CD14-positive monocyte (primary cell): ENCODE data around the gene OR1D5. TPM values are rescaled to one million over a fixed set of nuclear protein-coding genes. Genes with fewer than 3 reads are reported as not detected.

Experiments
- DNase-seq, 3 donors: peaks; one replicate each; pipeline ENCODE4 v3.0.0-alpha.2; 2011 to 2022
- H2AFZ ChIP-seq: 2 replicates; pipeline ENCODE4 v1.6.0; 2012; ENCODE audit warnings: mild to moderate bottlenecking, low read depth, low read length, inconsistent platforms; ENCODE audit not compliant: insufficient read depth, poor library complexity, severe bottlenecking
- H3K27ac ChIP-seq, 2 donors: 1 replicate in 1 of 2; 2 replicates in 1 of 2; pipeline ENCODE4 v1.5.1; 2012 to 2013; ENCODE audit warnings: low read length in 2 of 2, control low read depth in 1 of 2, inconsistent platforms in 1 of 2, low read depth in 1 of 2, mild to moderate bottlenecking in 1 of 2
- H3K27me3 ChIP-seq, 2 donors: one replicate each; pipeline versions ENCODE4 v1.6.0 to v1.6.1; 2011 to 2013; ENCODE audit warnings: low read length in 2 of 2; ENCODE audit not compliant: control insufficient read depth in 2 of 2, insufficient read depth in 2 of 2
- H3K36me3 ChIP-seq, 2 donors: replicated peaks in 1 of 2; 1 replicate in 1 of 2; 2 replicates in 1 of 2; pipeline versions ENCODE4 v1.5.1 to v1.6.1; 2012 to 2013; ENCODE audit warnings: low read length in 2 of 2, control low read depth in 1 of 2, inconsistent platforms in 1 of 2, mild to moderate bottlenecking in 1 of 2; ENCODE audit not compliant: insufficient read depth in 2 of 2, control insufficient read depth in 1 of 2
- H3K4me1 ChIP-seq, 2 donors: 1 replicate in 1 of 2; 2 replicates in 1 of 2; pipeline versions ENCODE4 v1.5.1 to v1.6.1; 2012 to 2013; ENCODE audit warnings: low read length in 2 of 2, control low read depth in 1 of 2, inconsistent platforms in 1 of 2, mild to moderate bottlenecking in 1 of 2, moderate library complexity in 1 of 2; ENCODE audit not compliant: insufficient read depth in 2 of 2, control insufficient read depth in 1 of 2
- H3K4me2 ChIP-seq: replicated peaks from 2 replicates; pipeline ENCODE3; 2012; ENCODE audit warnings: low read length, moderate library complexity, mild to moderate bottlenecking; ENCODE audit not compliant: poor library complexity, severe bottlenecking; ENCODE audit errors: extremely low read depth
- H3K4me3 ChIP-seq, 3 experiments: fragments of 200-600 bp in 1 of 3; sonication (generic) in 1 of 3; replicated peaks in 1 of 3; 1 replicate in 2 of 3; 2 replicates in 1 of 3; pipeline ENCODE4 v1.5.1; 2011 to 2013; ENCODE audit warnings: low read length in 3 of 3, mild to moderate bottlenecking in 3 of 3, control low read depth in 2 of 3, low read depth in 2 of 3, inconsistent platforms in 1 of 3, moderate library complexity in 1 of 3
- H3K79me2 ChIP-seq: 2 replicates; pipeline ENCODE4 v1.6.0; 2012; ENCODE audit warnings: mild to moderate bottlenecking, control low read depth, inconsistent platforms, low read length, moderate library complexity; ENCODE audit not compliant: insufficient read depth
- H3K9ac ChIP-seq: 2 replicates; pipeline ENCODE4 v1.6.0; 2017; ENCODE audit warnings: low read length, mild to moderate bottlenecking; ENCODE audit not compliant: insufficient read depth, poor library complexity, severe bottlenecking
- H3K9me3 ChIP-seq, 2 donors: replicated peaks in 1 of 2; 1 replicate in 1 of 2; 2 replicates in 1 of 2; pipeline versions ENCODE4 v1.5.1 to v1.6.1; 2012 to 2013; ENCODE audit warnings: low read length in 2 of 2, control low read depth in 1 of 2; ENCODE audit not compliant: control insufficient read depth in 1 of 2, insufficient read depth in 1 of 2
- H4K20me1 ChIP-seq: 2 replicates; pipeline ENCODE4 v1.6.0; 2012; ENCODE audit warnings: mild to moderate bottlenecking, low read length, control low read depth, moderate library complexity; ENCODE audit not compliant: insufficient read depth
- H3K27ac Mint-ChIP-seq, 7 donors: one replicate each; pipeline ENCODE4 v1.8.0; 2020; ENCODE audit warnings: mild to moderate bottlenecking in 7 of 7, mixed read lengths in 7 of 7, moderate library complexity in 6 of 7, inconsistent platforms in 2 of 7
- H3K27me3 Mint-ChIP-seq, 3 donors: one replicate each; pipeline ENCODE4 v1.8.0; 2021 to 2022; ENCODE audit warnings: low read depth in 3 of 3, mild to moderate bottlenecking in 3 of 3, mixed read lengths in 3 of 3, moderate library complexity in 3 of 3, inconsistent platforms in 1 of 3
- H3K36me3 Mint-ChIP-seq, 2 donors: one replicate each; pipeline ENCODE4 v1.8.0; 2020; ENCODE audit warnings: mixed read lengths in 2 of 2, inconsistent platforms in 1 of 2, mild to moderate bottlenecking in 1 of 2
- H3K4me1 Mint-ChIP-seq: one replicate; pipeline ENCODE4 v1.8.0; 2020; ENCODE audit warnings: mild to moderate bottlenecking, mixed read lengths
- H3K4me3 Mint-ChIP-seq, 2 donors: one replicate each; pipeline ENCODE4 v1.8.0; 2020; ENCODE audit warnings: mild to moderate bottlenecking in 2 of 2, mixed read lengths in 2 of 2, moderate library complexity in 1 of 2
- H3K9me3 Mint-ChIP-seq, 7 donors: one replicate each; pipeline ENCODE4 v1.8.0; 2020 to 2022; ENCODE audit warnings: mixed read lengths in 7 of 7, mild to moderate bottlenecking in 6 of 7, moderate library complexity in 6 of 7, inconsistent platforms in 2 of 7
- WGBS: methylation state at CpG from one replicate; pipeline ENCODE4 v1.1.5; 2013; ENCODE audit warnings: missing lambda C conversion rate; ENCODE audit not compliant: insufficient coverage; 5-methylcytosine and 5-hydroxymethylcytosine counted together
- intact Hi-C, 2 donors: fragments of 100-400 bp; cut with micrococcal nuclease; formaldehyde crosslinking; loops; one replicate each; pipeline versions ENCODE4 v1.15.0 to v1.15.1; 2023
- polyA plus RNA-seq, 3 donors: library from polyadenylated mRNA; depleted of rRNA in 1 of 3; unstranded in 2 of 3; stranded (reverse) in 1 of 3; fragments of 300-500 nt in 2 of 3; fragments of >200 nt in 1 of 3; fragmentation: Illumina TruSeq in 2 of 3; gene quantifications; 1 replicate in 2 of 3; 2 replicates in 1 of 3; pipeline ENCODE4 v1.2.3, GENCODE V29; 2012 to 2021
- TF ChIP-seq, protein P1 (sequence below): fragments of 200-600 bp; IDR thresholded peaks from one replicate; pipeline ENCODE4 v1.8.0; 2022; ENCODE audit warnings: antibody characterized with exemption, mild to moderate bottlenecking

The OR1D5 gene
- polyA plus RNA-seq, 3 donors = not detected

DNA sequence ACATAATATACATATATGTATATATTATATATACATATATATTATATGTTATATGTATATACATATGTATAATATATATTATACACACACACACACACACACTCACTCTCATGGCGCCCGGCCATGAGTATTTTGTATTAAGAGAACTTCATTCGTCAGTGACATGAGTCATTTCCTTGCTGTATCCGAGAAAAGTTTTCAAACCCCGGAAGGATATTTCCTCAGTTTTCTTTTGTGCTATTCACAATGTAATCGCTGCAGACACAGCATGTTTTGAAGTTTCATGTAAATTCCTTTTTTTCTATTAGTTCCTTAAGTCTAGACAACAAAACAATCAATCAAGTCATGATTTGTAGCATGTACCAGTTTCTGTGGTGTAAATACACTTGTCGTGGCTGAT is 33.3 kb downstream of the OR1D5 start:
- H3K36me3 Mint-ChIP-seq = peaks cover 73 to 90% of the 10 kb centered on the region in 2 donors
- H3K4me1 ChIP-seq = peaks cover 10 to 17% of the 10 kb centered on the region in 2 donors
- H3K9ac ChIP-seq = no peak overlapping the region
- no peaks in the 10 kb centered on the region for H3K9me3 ChIP-seq
- TF ChIP-seq, protein P1, sequence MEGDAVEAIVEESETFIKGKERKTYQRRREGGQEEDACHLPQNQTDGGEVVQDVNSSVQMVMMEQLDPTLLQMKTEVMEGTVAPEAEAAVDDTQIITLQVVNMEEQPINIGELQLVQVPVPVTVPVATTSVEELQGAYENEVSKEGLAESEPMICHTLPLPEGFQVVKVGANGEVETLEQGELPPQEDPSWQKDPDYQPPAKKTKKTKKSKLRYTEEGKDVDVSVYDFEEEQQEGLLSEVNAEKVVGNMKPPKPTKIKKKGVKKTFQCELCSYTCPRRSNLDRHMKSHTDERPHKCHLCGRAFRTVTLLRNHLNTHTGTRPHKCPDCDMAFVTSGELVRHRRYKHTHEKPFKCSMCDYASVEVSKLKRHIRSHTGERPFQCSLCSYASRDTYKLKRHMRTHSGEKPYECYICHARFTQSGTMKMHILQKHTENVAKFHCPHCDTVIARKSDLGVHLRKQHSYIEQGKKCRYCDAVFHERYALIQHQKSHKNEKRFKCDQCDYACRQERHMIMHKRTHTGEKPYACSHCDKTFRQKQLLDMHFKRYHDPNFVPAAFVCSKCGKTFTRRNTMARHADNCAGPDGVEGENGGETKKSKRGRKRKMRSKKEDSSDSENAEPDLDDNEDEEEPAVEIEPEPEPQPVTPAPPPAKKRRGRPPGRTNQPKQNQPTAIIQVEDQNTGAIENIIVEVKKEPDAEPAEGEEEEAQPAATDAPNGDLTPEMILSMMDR = no peak
- H3K27me3 Mint-ChIP-seq = no peaks in the 10 kb centered on the region
- peak; percentile 48 to 65 (median 60) for DNase-seq
- H3K9me3 Mint-ChIP-seq = no peaks in the 10 kb centered on the region
- no CpG with 5 or more reads among the region's 7 CpGs for WGBS
- H3K4me1 Mint-ChIP-seq = peaks cover 15% of the 10 kb centered on the region
- intact Hi-C loops = no loop called here
- peak overlapping the region; percentile 10 to 85 (median 66) for H3K27ac Mint-ChIP-seq
- H2AFZ ChIP-seq = no peak overlapping the region
- H3K4me3 Mint-ChIP-seq = no peak overlapping the region
- H3K4me3 ChIP-seq = no peak overlapping the region
- H3K79me2 ChIP-seq = no peaks in the 10 kb centered on the region
- H3K27ac ChIP-seq = peak overlapping the region in 1 of 2 donors; percentile 73
- peaks cover 65 to 93% of the 10 kb centered on the region in 2 donors for H3K36me3 ChIP-seq
- no peak overlapping the region for H3K4me2 ChIP-seq
- peaks cover 49% of the 10 kb centered on the region for H4K20me1 ChIP-seq
- no peaks in the 10 kb centered on the region for H3K27me3 ChIP-seq

DNA sequence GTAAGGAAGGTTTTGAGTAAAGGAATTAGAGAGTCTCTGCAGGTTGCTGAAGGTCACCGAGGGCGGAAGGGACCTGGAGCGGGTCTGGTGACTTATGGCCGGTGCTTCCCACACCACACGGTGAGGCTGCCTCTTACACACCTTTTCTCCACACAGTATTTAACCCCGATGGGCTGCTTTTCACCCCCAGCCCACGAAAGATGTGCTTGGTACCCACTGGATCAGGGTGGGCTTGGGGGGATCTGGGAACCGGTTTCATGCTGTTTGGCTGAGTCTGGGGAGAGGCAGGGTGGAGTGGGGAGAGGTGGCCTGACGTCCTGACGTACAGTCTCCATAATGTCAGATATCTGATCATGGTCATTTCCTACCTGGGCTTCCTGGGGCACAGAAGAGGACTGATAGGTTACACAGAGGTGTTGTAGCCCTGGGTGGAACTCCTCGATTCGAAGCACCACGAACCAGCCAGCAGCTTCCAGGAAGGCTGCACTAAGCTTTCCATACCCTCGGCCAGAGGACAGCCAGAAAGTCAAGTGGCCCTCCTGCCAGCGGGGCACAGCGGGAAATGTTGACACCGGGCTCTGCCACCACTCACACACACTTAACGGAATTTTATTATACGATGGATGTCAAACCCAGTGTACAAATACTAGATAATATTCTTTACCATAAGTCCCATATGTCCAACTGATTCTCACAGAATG is 34.0 kb downstream of the OR1D5 start:
- TF ChIP-seq, protein P1 = no peak
- Histone ChIP-seq H3K27ac (peak overlapping the region; percentile 29 to 67), H3K9ac (peak overlapping the region; percentile 15), H3K4me2 (no peak overlapping the region), H3K79me2 (peaks cover 3% of the 10 kb centered on the region), H3K4me1 (peaks cover 10 to 17% of the 10 kb centered on the region in 2 donors), H3K27me3 (no peaks in the 10 kb centered on the region), H4K20me1 (peaks cover 54% of the 10 kb centered on the region), H3K36me3 (peaks cover 70 to 93% of the 10 kb centered on the region in 2 donors), H2AFZ (no peak overlapping the region), H3K9me3 (no peaks in the 10 kb centered on the region), H3K4me3 (no peak overlapping the region)
- intact Hi-C loops = no loop called here
- H3K4me1 Mint-ChIP-seq = peaks cover 15% of the 10 kb centered on the region
- H3K27me3 Mint-ChIP-seq = no peaks in the 10 kb centered on the region
- no peak overlapping the region for H3K4me3 Mint-ChIP-seq
- peak overlapping the region; percentile 72 to 91 (median 87) for H3K27ac Mint-ChIP-seq
- H3K36me3 Mint-ChIP-seq = peaks cover 73 to 90% of the 10 kb centered on the region in 2 donors
- 94% methylated on average over 7 of the region's 19 CpGs for WGBS
- no peak for DNase-seq
- no peaks in the 10 kb centered on the region for H3K9me3 Mint-ChIP-seq
